HUDEP-2 (cell line): Measurements from ENCODE around the gene ESYT3.

Source experiments
- DNase-seq, 76 experiments: peaks; one replicate each; lab custom pipeline; 2025; ENCODE audit not compliant: unreplicated experiment in 76 of 76; lab: John Stamatoyannopoulos, UW

ESYT3 gene

DNA sequence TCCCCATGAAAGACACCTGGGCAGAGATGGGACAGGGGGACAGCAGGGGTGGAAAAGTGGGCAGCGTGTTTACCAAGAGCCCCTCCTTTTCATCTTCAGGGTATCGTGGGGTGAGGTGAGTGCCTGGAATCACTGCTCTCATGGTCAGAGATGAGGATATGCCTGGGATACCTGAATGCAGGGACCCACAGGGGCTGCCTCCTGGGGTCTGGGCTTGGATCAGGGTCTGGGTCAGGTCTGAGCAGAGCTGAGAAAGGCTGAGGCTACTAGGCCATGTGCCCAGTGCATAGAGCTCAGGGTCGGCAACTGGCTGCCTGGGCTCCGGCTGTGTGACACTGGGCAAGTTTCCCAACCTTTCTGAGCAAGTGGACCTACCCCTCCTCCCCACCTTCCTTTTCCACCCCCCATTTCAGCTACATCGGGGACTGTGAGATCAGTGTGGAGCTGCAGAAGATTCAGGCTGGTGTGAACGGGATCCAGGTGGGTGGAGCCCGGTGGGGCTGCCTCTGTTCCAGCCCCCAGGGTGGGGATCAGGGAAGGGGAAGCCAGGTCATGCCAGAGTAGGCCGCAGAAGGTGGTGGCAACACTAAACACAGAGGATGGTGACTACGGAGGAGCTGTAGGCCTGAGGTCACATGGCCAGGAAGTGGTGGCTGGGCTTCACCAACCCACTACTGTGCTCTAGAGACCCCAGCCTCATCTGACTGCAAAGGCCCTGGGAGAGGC lies 24.5 kb downstream of the ESYT3 start:
- no peak for DNase-seq

DNA sequence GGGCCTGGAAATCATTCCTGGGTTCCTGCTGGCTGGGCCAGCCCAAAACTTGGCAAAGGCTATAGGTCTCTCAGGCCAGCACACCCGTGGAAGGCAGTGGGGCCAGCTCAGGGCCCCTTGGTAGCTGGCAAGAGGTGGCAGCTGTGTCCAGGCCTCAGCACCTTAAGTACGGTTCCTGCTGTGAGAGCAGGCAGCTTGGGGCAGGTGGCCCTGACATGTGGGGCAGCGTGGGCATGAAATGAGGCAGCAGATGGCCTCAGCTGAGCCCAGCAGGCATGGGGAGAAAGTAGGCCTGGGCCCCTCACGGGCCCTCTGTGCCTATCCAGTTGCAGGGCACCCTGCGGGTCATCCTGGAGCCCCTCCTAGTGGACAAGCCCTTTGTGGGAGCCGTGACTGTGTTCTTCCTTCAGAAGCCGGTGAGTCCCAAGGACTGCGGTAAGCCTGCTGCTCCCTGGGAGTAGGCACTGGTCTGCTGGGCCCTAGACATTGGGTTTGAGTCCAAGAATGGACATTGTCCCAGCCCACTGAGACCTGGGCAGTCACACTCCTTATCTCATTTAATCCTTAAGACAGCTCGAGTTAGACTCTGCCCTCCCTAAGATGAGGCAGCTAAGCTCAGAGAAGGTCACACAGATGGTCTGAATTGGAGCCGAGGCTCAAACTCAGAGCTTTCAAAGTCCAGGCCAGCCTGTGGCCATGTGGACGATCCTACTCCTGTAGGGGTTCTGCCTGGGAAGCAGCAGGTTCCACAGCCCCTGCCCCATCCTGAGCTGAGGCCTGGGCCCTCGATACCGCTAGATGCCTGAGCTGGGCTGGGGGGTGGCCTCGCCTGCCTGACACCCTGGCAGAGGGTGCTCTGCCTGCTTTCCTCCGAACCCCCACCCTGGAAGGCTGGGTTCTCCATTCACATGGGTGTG lies 25.5 kb downstream of the ESYT3 start:
- DNase-seq, result no peak

DNA sequence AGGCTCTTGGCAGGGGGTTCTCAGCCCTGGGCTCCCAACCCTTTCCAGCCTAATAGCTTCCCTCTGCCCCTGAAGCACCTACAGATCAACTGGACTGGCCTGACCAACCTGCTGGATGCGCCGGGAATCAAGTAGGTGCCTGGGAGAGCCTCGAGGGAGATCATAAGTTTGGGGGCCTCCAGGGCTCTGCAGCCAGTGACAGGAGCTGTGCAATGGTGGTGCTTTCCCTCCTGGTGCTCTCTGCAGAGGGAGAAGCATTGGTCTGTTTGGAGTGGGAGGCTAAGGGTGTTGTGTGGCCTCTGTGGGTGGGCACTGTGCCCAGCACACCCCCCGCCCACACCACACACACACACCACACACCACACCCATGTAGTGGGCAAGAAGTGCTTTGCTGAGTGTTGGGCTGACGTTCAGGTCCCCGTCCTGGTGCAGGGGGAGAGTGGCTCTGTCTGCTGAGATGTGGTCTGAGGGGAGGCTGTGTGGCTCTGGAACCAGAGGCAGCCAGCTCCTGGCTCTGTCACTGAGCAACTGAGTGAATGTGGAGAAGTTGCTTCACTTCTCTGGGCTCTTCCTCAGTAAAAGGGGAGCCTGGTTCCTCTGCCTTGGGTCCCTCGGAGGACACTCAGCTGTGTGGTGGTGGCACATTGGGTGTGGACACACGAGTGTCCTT lies 26.3 kb downstream of the ESYT3 start:
- DNase-seq, result no peak

DNA sequence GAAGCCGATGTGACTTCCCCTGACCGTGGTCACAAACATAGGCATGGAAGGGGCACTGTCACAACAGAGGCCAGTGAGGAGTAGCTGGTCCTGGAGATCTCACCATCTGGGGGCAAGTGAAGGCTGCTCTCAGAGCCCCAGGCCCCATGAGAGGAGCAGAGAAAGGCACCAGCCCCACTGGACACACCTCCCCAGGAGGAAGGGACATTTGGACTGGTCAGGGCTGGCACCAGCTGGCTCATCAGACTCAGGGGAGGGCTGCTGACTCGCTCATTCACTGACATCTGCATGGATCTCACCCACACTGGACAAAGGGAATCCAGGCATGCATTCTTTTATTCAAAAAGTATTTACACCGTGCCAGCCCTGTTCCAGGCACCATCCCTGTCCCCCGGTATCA lies 26.8 kb downstream of the ESYT3 start:
- no peak for DNase-seq

DNA sequence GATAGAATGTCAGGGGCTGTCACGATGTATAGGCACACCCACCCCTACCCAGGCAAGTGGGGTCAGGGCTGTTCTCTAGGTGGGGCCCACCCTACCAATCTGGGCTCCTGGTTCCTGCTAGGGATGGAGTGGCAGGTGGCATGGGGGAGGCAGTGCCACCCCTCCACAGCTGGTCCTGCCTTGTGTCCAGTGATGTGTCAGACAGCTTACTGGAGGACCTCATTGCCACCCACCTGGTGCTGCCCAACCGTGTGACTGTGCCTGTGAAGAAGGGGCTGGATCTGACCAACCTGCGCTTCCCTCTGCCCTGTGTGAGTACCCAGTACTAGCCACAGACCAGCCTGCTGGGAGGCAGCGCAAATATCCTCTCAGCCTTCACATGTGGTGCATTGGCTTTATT lies 27.5 kb downstream of the ESYT3 start:
- no peak for DNase-seq

DNA sequence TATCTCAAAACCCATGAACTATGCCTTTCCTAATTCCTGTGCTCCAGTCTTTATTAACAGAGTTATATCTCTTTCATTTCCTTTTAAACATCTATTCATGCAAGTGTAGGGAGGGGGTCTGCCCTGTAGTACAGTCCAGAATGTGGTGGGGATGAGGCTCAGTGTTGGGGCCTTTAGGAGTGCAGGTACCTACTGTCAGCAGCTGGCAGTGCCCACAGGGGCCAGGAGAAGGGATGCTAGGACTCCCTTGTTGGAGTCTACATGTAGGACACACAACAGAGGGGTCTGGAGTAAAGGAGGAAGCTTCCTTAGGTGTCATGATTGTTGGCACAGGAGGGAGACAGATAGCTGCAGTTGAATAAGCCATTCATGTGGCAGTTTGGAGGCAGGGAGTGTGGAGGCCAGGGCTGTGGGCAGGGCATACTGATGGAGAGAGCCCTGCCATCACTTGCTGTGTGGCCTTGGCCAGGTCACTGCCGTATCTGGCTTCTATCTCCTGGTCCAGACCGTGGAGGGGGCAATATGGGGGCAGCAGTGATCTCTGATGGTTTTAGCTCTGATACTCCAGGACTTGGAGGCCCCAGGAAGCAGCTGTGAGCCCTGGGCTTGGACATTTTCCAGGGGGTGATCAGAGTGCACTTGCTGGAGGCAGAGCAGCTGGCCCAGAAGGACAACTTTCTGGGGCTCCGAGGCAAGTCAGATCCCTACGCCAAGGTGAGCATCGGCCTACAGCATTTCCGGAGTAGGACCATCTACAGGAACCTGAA lies 29.5 kb downstream of the ESYT3 start:
- DNase-seq, result no peak

DNA sequence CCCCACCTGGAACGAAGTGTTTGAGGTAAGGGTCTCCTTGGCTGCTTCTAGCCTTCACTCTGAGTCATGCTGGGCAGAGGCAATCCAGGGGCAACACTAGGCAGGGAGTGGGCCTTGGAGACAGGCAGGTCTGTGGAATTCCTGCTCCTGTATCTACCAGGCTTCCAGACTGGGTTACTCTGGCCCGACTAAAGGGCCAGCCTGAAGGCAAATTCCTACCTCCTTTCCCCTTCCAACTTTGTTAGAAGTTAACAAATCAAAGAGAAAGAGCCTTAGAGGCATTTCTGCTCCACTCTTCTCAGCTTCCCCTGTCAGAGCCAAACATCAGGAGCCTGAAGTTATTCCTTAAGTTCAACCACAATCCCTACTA lies 30.1 kb downstream of the ESYT3 start:
- DNase-seq, result no peak

DNA sequence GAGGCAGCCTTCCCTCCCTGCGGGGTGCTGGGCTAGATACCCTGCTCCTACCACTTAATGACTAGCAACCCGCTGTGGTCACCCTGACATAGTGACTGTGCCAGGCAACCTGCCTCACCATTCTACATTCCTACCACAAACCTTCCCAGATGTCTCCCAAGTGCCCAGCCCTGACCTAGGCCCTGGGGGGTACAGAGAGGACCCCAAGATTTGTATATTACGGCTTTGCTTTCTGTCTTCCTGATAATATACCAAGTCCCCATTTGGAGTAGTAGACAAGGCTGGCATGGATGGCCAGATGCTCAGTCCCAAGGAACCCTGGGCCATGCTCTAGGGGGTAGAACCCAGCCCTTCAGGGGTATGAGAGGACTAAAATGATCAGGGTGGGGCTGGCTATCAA lies 31.0 kb downstream of the ESYT3 start:
- no peak for DNase-seq

DNA sequence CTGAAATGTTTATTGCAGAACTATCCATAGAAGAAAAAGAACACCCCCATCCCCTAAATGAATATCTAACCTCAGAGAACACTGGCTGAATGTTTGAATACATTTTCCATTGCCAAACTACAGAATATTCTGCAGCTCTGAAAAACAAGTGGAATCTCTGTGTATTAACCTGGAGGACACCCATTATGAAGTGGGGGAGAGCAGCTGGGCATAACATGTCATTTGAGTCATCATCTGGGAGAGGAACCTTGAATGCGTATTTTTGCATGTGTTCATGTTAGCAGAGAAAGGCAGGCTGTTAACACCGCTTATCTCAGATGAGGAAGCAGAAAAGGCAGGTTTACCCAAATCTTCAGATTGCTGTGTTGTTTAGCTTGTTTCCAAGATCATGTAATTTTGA lies 31.5 kb downstream of the ESYT3 start:
- no peak for DNase-seq

DNA sequence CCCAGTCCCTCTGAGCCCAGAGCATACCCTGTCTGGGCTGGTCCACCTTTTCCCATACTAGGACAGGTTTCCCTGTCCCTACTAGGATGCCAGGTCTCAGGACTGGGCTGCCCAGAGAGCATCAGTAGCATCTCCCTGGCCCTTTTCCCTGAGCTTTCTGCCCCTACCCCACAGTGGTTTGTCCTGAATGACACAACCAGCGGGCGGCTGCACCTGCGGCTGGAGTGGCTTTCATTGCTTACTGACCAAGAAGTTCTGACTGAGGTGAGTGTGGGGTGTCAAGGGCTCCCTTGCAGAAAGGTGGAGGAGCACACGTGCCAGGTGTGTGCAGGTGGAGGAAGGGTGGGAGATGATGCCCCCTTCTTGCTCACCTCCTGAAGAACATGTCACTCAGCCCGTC lies 33.5 kb downstream of the ESYT3 start:
- DNase-seq, result no peak

DNA sequence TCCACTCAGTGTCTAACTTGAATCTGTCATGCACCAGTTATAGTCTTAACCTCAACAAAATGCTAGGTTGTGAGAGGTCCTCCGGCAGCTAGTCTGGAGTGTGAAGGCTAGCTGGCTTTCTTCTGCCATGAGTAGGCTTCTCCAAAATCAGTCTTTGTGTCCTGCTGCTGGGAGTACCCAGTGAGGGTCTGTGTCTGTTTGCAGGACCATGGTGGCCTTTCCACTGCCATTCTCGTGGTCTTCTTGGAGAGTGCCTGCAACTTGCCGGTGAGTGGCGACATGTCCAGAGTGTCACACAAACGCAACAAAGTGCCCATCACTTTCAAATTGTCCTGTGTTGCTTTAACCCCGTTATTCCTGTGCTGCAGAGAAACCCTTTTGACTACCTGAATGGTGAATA lies 34.0 kb downstream of the ESYT3 start:
- DNase-seq, result no peak

DNA sequence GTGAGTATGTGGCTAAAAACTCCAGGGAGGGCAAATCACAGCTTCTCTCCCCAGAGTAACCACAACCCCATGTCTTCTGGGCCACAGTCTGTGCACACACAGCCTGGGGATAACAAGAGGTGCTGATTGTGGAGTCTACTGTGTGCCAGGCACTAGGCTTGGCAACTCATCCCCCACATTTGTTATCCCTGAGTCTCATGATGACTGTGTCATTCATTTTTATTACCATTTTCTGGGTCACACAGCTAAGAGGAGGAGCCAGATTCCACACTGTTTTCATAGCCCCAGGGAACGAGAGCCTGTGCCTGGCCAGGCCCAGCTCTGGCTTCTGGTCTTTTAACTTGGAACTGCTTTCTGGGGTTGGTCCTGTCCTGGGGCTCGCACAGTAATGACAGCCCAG lies 34.5 kb downstream of the ESYT3 start:
- no peak for DNase-seq

DNA sequence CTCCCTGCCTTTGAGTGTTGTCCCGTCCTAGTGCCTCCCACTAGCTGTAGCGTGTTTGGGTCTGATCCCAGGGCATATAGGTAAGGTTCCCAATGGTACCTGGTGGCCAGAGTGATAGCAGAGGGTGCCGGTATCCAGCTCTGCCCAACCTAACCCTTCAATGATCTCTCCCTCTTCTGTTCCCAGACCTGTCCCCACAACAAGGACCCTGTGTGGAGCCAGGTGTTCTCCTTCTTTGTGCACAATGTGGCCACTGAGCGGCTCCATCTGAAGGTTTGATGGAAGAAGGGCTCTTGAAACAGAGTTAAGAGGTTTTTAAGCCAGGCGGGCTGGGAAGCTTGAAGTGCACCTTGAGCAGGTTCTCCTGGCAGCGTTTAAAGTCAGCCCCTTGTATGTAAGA lies 35.5 kb downstream of the ESYT3 start:
- no peak for DNase-seq

DNA sequence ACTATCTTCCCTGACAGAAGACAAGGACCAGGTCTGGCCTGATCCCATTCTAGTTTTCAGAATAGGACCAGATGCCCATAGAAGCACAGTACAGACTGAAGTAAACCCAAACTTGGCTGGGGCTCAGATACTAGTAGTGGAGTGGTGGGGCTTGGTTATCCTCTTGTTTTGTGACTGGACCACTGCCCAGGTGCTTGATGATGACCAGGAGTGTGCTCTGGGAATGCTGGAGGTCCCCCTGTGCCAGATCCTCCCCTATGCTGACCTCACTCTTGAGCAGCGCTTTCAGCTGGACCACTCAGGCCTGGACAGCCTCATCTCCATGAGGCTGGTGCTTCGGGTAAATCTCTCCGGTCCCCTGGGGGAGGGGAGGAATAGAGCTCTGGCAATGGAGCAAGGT lies 36.3 kb downstream of the ESYT3 start:
- DNase-seq, result no peak

DNA sequence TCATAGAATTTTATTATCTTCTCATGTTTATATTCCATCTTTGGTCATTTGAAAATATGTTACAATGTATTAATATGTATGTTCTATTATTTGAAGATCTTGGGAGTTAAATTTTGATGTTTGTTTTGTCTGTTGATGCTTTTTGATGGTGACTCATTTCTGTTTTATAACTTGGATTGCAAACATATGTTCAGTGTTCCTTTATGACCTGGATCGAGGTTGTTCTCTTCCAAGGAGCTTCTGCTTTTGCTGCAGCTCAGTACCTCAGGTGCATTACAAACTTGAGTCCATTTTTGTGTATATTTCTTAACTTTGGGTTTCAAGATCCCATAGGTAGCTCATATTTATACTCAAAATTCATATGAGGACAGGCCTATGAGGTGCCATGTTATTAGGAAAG lies 37.1 kb downstream of the ESYT3 start:
- DNase-seq, result no peak

DNA sequence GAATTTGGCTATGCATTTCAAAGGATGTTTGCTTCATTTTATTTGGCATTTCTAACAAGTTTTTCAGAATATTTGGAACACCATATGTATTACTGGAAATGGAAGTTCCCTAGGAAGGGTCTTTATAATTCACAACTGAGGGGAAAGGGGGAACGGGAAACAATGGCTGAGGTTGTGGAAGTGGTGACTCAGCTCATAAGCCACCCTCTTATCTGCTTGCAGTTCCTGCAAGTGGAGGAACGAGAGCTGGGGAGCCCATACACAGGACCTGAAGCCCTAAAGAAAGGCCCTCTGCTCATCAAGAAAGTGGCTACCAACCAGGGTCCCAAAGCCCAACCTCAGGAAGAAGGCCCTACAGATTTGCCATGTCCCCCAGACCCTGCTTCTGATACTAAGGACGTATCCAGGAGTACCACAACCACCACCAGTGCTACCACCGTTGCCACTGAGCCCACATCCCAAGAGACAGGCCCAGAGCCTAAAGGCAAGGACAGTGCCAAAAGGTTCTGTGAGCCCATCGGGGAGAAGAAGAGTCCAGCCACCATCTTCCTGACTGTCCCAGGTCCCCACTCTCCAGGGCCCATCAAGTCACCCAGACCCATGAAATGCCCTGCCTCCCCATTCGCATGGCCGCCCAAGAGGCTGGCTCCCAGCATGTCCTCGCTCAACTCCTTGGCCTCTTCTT lies 37.9 kb downstream of the ESYT3 start:
- DNase-seq, result no peak

DNA sequence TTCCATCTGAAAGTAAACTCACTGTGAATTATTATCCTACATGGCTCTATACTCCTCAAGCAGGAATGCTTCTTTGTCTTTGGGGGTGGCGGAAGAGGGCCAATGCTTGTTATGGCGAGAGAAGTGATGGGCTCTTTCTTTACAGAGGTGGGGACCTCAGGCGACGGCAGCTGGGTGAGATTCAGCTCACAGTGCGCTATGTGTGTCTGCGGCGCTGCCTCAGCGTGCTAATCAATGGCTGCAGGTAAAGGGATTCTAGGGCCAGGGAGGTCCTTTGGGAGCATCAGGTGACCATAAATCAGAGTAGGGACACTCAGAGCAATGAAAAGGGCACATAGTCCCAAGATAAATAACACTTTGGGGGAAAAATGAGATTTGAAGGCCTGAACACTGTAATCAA lies 39.0 kb downstream of the ESYT3 start:
- no peak for DNase-seq

DNA sequence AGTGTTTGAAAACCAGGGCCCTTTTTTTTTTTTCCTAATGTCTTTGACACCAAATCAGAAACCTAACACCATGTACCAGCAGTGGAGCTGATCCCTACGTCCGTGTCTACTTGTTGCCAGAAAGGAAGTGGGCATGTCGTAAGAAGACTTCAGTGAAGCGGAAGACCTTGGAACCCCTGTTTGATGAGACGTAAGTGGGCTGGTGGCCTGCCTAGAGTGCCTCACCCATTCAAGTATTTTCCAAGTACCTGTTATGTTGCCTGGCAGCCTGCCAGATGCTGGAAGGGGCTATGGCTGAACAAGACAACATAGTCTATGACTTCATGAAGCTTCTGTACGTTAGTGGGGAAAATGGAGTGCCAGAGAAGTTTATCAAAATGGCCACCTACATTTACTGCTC lies 39.7 kb downstream of the ESYT3 start:
- no peak for DNase-seq

DNA sequence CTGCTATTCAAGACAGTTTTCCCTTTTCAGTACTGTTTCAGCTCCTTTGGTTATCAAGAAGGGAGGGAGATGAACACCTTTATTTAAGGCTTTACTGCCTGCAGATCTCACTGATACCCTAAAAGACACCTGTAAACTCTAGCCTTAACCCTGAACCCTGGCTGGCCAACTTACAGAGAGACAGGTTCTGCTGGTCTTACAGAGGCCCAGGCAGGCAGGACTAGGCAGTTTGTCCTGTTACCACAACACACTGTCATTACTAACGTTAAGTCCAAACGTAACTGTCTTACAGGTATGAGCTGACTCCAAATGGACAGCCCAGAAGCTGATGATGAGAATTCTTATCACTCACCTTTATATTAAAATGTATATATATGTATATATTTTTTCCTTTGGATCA lies 42.1 kb downstream of the ESYT3 start:
- DNase-seq, result no peak

DNA sequence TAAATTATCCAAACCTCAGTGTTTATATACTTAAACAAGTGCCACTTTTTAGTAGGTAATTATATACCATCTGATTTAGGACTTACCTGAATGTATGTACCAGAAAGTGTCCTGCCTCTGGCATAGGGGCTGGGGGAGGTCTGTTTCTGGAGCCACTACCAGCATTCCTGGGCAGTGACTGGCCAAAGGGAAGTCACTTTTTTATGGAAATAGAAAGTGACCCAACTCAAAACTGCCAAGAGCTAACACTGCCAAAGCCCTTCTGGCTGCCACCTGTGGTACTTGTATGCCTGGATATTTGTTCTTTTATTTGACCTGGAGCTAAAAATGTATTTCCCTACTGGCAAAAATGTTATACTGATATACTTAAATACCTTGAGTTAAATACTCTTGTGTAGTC lies 42.7 kb downstream of the ESYT3 start:
- no peak for DNase-seq
